T47D (cell line): ENCODE measurements around the gene ASB2.

Experiments
- DNase-seq, 2 experiments: peaks; one replicate each; pipeline versions ENCODE4 v3.0.0 to v3.0.0-alpha.2; 2011 to 2012; ENCODE audit warnings: low read depth in 1 of 2, low spot score in 1 of 2
- JUND ChIP-seq: IDR thresholded peaks from 2 replicates; pipeline ENCODE4 v1.6.1; 2012; ENCODE audit warnings: low read depth
- in situ Hi-C: cut with HindIII; loops from 2 replicates; pipeline ENCODE4 v1.10.0; 2016; ENCODE audit warnings: low sequenced_read_pairs, low pct_unique_long_range_greater_than_20kb

The ASB2 gene

DNA sequence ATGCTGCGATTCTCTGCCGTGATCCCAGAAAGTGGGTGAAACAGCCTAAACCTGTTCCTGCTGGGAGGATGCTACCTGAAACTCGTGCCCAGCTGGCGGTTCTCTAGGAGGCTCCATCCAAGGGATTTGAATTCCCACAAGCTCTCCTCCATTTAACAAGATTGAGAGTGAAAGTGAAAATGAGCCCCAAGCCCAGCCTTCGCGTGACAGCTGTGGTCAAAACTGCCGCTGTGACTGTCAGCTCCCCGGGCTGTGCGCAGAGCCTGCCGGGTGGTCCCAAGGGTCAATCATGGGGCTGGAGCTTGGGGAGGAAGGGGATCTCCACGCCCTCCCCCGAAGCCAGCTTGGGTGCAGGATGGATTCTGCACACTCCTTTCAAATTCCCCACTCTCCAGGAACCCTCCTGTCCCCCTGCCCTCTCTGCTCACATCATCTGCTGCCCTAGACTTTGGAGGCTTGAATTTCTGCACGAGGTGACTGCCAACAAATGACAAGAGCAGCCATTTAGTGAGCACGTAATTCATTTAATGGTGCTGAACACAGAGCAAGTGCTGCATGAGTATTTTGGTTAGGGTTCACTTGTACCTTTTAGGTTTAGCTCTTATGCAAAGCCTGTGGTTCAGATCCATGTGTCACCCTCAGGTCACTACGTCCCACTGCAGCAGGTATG, 5.3 kb downstream of the ASB2 start:
- in situ Hi-C loops, result no loop called here
- TF ChIP-seq JUND, result no peak
- DNase-seq, result no peak

DNA sequence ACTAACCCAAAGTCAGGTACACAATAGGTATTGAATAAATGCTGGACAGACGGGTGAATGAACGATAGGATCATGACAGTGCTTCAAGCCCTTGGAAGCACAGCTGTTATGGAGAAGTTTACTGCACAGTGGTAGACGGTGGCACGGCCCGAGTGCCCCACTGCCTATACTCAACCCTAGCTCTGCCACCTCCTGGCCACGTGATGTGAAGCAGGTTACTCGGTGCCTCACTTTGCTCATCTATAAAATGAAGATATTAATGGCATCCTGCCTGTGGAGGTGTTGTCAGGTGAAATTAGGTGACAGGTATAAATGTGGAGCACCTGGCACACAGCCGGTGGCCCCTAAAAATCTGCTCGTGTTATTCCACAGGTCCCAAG, 5.8 kb downstream of the ASB2 start:
- in situ Hi-C loops, result no loop called here

DNA sequence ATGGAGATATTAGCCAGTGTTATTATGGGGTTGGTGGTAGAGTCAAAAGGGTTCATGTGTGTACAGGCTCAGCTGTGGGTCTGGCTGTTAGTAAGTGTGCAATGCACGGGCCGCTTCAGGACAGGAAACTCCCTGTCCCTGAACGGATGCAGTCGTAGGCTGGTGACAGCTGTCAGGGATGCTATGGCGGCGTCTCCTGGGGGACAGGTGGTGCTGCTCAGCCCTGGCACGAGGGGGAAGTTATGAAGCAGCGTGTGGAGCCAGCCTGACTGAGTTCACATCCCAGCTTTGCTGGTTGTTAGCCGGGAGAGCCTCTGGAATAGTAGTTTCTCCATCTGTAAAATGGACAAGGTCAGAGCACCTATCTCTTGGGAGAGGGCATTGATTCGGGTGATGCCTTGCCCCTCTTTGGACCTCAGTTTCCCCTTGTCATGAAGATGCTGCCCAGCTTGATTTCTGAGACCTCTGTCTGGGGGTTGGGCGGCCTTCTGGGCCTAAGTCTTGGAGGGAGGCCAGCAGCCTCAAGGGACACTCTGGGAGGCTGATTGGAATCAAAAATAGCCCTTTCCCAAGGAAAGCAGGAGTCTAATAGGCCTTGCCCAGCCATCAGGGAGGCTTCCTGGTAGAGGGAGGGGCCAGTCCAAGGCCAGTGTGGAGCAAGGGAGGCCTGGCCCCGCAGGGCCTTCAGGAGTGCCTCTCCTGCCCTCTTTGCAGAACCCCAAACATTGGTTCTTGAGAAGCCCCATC, 7.1 kb downstream of the ASB2 start:
- no peak for DNase-seq
- in situ Hi-C loops, result no loop called here
- no peak for TF ChIP-seq JUND

More for the DNA sequence above, 5.8 kb downstream of the ASB2 start:
- TF ChIP-seq JUND, result no peak
- DNase-seq, result peak; percentile 64 to 77

DNA sequence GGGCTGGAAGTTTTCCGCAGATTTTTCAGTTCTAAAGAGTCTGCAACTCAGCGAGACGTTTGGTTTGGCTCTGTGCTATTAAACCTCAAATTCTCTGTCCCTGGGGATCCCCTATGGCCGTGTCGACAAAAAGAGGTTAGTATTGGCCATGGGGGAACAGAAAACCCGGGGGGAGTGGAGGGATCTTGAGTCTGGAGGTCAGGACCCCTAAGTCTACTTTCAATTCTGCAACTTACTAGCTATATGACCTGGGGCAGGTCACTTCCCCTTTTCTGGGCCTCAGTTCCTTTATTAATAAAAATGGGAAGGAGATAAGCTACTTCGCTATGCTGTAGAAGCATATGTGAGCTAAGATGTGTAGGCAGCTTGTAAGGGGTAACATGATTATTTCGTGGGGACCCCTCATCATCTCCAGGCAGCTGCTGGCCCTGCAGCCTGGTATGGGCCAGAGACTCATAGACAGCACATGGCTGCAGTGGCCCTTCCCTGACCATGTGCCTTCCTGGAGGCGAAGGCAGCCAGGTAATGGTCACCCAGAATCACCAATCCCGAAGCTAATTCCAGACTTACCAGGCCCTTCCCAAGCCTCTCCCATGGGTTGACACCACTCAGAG, 8.6 kb downstream of the ASB2 start:
- in situ Hi-C loops, result no loop called here
- DNase-seq, result no peak
- TF ChIP-seq JUND, result no peak

DNA sequence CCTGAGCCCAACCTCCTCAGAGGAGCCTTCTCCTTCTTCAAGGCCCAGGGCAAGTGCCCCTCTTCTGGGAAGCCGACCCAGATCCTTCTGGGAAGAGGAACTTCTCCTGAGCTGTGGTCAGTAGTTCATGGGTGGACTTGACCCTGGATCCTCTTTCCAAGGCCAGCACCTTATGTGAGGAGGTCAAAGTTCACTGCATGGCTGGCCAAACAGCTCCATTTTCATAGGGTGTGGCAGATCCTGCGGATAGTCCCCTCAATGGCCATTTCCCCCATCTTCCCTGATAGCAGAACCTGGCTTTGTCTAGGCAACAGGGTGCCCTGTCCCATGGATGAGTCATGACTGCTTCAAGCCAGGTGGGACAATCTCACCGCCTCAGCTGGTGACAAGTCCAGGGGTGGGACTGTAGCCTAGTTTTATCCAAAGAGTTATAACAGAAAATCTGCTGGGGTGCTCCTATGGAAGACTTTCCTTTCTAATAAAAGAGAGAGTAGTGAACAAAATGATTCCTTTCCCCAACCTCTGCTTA, 10.4 kb downstream of the ASB2 start:
- DNase-seq, result no peak
- TF ChIP-seq JUND, result no peak
- in situ Hi-C loops, result no loop called here

DNA sequence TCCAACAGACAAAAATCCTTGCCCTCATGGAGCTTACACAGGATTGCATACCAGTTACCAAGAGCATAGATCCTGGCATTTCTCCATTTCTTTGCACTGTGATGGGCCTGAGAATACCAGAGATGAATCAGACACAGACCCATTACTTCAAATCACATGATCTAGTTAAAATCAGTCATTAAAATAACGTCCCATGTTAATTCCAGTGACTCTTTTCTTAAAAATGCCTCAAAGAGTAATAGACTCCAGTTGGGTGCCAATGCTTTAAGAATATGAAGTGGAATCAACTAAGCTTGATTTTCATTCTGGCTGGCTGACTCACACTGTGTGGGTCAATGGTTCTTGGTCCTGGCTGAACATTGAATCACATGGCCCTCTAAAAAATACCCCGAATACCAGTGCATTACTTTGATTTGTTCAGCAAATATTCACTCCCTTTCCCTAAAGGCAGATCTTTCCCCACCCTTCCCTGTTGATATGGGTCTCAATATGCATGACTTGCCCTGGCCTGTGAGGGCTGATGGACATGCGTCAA, 11.0 kb downstream of the ASB2 start:
- in situ Hi-C loops, result no loop called here
- no peak for TF ChIP-seq JUND
- no peak for DNase-seq

DNA sequence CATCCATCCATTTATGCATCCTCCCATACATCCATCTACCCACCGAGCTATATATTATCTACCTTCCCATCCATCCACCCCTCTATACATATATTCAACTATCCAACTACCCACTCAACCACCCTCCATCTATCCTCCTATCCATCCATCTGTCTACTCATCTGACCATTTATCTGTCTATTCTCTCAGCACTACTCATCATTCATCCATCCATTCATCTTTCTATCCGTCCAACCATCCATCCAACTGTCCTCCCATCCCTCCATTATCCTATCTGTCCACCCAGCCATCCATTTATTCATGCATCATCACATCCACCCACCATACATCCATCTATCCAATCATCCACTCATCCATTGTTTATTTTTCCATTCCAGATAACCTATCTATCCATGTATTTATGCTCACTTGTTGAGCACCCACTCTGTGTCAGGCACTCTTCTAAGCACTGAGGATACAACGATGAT, 11.5 kb downstream of the ASB2 start:
- no peak for DNase-seq
- in situ Hi-C loops, result no loop called here
- no peak for TF ChIP-seq JUND

DNA sequence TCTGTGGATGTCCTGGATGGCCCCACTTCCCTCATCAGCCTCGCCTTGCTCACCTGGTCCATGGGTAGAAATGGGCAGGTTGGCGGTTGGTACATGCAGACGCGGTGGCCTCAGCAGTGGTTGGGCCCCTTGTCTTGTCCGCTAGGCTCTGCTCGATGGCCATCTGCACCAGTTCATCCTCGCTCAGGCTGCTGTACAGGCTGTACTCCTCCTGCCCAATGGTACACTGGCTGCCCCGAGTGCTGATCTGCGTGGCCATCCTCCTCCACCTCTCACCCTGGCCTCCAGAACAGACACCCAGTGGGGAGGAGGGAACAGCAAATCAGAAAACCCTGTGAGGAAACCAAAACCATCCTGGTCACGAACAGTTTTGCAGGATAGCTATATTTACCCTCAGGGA, 12.1 kb downstream of the ASB2 start:
- TF ChIP-seq JUND, result no peak
- DNase-seq, result no peak
- in situ Hi-C loops, result no loop called here

DNA sequence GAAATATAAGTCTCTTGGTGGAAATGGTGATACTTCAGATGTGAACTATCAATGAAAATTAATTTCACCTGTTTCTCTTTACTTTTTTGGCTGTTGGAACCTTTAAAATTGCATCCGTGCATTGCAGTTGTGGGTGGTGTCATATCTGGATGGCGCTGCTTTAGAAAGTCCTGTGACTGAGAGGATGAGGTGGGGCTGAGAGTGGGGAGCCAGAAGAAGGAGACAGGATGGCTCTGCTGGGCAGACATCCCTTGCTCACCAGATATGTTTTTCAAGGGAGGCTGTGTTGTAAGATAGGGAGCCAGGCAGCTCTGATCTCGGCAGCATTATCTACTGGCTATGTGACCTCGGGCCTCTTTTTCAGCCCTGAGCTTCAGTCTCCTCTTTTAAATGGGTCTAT, 12.7 kb downstream of the ASB2 start:
- in situ Hi-C loops, result no loop called here

DNA sequence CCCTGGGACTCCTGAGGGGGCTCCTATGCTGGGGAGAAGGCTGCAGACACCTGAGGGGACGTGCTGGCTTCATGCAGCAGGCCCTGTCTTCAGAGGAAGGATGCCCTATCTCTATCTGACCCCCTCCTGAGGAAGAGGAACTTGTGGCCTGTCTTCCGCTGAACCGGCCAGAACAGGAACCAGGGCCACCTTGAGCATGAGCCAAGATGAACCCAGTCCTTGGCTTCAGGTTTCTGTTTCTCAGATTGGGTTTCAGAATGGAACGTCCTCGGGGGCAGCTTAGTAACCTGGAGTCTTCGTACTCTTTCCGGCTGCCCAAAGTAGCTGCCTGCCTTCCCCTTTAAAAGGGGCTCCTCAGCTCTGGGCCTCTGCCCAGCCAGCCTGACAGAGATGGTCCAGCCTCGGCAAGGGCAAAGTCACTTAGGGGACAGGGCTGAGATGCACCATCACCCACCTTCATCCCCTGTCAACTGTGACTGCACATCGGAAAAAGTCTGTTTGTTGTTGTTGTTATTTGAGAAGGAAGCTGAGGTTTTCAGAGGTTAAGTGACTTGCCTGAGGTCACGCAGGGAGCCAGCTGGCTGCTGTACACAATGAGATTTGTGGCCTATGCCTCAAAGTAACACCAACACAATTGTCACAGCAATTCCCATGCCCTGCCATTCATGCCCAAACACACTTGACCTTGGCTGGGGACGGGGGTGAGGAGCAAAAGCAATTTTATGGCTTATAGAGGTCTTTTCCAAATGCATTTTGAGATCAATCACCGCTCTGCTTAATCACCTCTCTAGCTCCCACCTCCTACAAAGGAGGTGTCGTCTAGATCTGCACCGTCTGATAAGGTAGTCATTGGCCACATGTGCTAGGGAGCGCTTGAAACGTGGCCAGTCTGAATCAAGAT, 13.4 kb downstream of the ASB2 start:
- DNase-seq, result no peak

More for the DNA sequence above, 12.7 kb downstream of the ASB2 start:
- TF ChIP-seq JUND, result no peak
- DNase-seq, result no peak

DNA sequence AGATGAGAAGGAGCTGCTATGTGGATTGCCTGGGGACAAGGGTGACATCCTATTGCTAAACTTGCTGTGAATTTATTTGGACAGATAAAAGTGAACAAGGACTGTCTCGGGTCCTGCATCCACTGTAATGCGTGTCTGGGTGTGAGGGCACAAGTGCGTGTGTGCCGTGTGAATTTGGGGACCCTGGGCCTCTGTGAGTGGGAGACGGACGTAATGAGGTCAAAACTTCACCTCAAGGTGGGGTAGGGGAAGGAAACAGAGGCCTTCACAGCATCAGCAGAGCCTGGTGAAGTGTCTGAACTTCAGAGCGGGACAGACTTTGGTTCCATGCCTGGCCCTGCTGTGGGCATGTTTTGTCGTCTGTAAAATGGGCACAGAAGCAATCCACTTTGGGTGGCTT, 14.8 kb downstream of the ASB2 start:
- in situ Hi-C loops, result no loop called here
- no peak for TF ChIP-seq JUND
- DNase-seq, result no peak

More for the DNA sequence above, 13.4 kb downstream of the ASB2 start:
- in situ Hi-C loops, result no loop called here
- TF ChIP-seq JUND, result no peak
